ENCODE measurements around the gene FGFR2.
"Not testable (repeated sequence)": the region's sequence is repeated elsewhere in the genome, so short reads cannot be mapped to it uniquely, and the experiment has no call there.

Gene FGFR2

GRCh38 chr10:121554916-121555315 is 43.3 kb downstream of the FGFR2 start:
- not testable (repeated sequence) for DNase-seq (ENCODE audit: low read depth, low spot score)

GRCh38 chr10:121553511-121554264 is 44.6 kb downstream of the FGFR2 start:
- DNase-seq (ENCODE audit: low read depth, low spot score), result no peak

- DNase-seq (ENCODE audit: low read depth, low spot score), result no peak
Observed at GRCh38 chr10:121552746-121553145, 45.5 kb downstream of the FGFR2 start.

GRCh38 chr10:121551210-121551885 is 46.9 kb downstream of the FGFR2 start:
- no peak for DNase-seq (ENCODE audit: low read depth, low spot score)

GRCh38 chr10:121544301-121544869 is 53.9 kb downstream of the FGFR2 start:
- no peak for DNase-seq (ENCODE audit: low read depth, low spot score)

- DNase-seq (ENCODE audit: low read depth, low spot score), result no peak
Observed at GRCh38 chr10:121543545-121543944, 54.7 kb downstream of the FGFR2 start.

GRCh38 chr10:121541450-121542120 is 56.7 kb downstream of the FGFR2 start:
- DNase-seq (ENCODE audit: low read depth, low spot score), result no peak

GRCh38 chr10:121540732-121541395 is 57.4 kb downstream of the FGFR2 start:
- no peak for DNase-seq (ENCODE audit: low read depth, low spot score)

GRCh38 chr10:121539786-121540185 is 58.5 kb downstream of the FGFR2 start:
- no peak for DNase-seq (ENCODE audit: low read depth, low spot score)

- no peak for DNase-seq (ENCODE audit: low read depth, low spot score)
Observed at GRCh38 chr10:121536310-121536913, 61.8 kb downstream of the FGFR2 start.

GRCh38 chr10:121535381-121535780 is 62.9 kb downstream of the FGFR2 start:
- DNase-seq (ENCODE audit: low read depth, low spot score), result no peak

- no peak for DNase-seq (ENCODE audit: low read depth, low spot score)
Observed at GRCh38 chr10:121532292-121532864, 65.9 kb downstream of the FGFR2 start.

- DNase-seq (ENCODE audit: low read depth, low spot score), result no peak
Observed at GRCh38 chr10:121531830-121532178, 66.4 kb downstream of the FGFR2 start.

- DNase-seq (ENCODE audit: low read depth, low spot score), result no peak
Observed at GRCh38 chr10:121531076-121531829, 67.0 kb downstream of the FGFR2 start.

GRCh38 chr10:121530481-121531075 is 67.7 kb downstream of the FGFR2 start:
- no peak for DNase-seq (ENCODE audit: low read depth, low spot score)

GRCh38 chr10:121527690-121528089 is 70.6 kb downstream of the FGFR2 start:
- DNase-seq (ENCODE audit: low read depth, low spot score), result no peak

- DNase-seq (ENCODE audit: low read depth, low spot score), result no peak
Observed at GRCh38 chr10:121526801-121527221, 71.4 kb downstream of the FGFR2 start.

GRCh38 chr10:121526135-121526790 is 72.0 kb downstream of the FGFR2 start:
- no peak for DNase-seq (ENCODE audit: low read depth, low spot score)
